IMR-90 (cell line): ENCODE data around the gene MIOX. TPM values are rescaled to one million over a fixed set of nuclear protein-coding genes. Genes with fewer than 3 reads are reported as not detected.

Experiments
- ATAC-seq: fragments of 200-7000 bp; cut with Tn5 transposase; 2 replicates; pipeline ENCODE4 v1.9.1; 2020; ENCODE audit warnings: low read depth, mild to moderate bottlenecking, moderate library complexity
- BruUV-seq: library from RNA; stranded (reverse); fragments of 400-500 nt; replicated peaks from 2 replicates; lab custom pipeline; 2021; lab: Mats Ljungman, UMichigan
- CTCF ChIA-PET: fragments of 300-600 bp; formaldehyde crosslinking; extraction: SDS; loops from one replicate; lab custom pipeline; 2021; ENCODE audit warnings: antibody characterized with exemption; lab: Yijun Ruan, JAX
- POLR2A ChIA-PET: fragments of 300-600 bp; sonication (Branson Sonifier 250); formaldehyde crosslinking; loops from one replicate; lab custom pipeline; 2022; ENCODE audit warnings: antibody characterized with exemption; ENCODE audit not compliant: unreplicated experiment; lab: Charles Lee
- DNase-seq: peaks from one replicate; pipeline ENCODE4 v3.0.0; 2013
- H2AFZ ChIP-seq: replicated peaks from 2 replicates; pipeline ENCODE3; 2013; ENCODE audit warnings: low read length, mild to moderate bottlenecking; ENCODE audit not compliant: poor library complexity
- H2AK5ac ChIP-seq: 2 replicates; pipeline ENCODE4 v1.6.1; 2013; ENCODE audit warnings: low read depth, low read length, inconsistent platforms
- H2AK9ac ChIP-seq: replicated peaks from 2 replicates; pipeline ENCODE3; 2013; ENCODE audit warnings: mild to moderate bottlenecking, low read depth, low read length, moderate library complexity; ENCODE audit not compliant: poor library complexity
- H2BK120ac ChIP-seq: 2 replicates; pipeline ENCODE4 v1.6.1; 2013; ENCODE audit warnings: low read depth, low read length, inconsistent platforms
- H2BK15ac ChIP-seq: 3 replicates; pipeline ENCODE4 v1.6.1; 2013; ENCODE audit warnings: low read depth, low read length, inconsistent platforms
- H2BK20ac ChIP-seq: 2 replicates; pipeline ENCODE4 v1.6.1; 2013; ENCODE audit warnings: low read depth, mild to moderate bottlenecking, inconsistent platforms, low read length, moderate library complexity
- H2BK5ac ChIP-seq: 2 replicates; pipeline ENCODE4 v1.6.1; 2013; ENCODE audit warnings: mild to moderate bottlenecking, low read depth, low read length, inconsistent platforms; ENCODE audit not compliant: poor library complexity, severe bottlenecking
- H3K14ac ChIP-seq: replicated peaks from 2 replicates; pipeline ENCODE4 v1.6.1; 2013; ENCODE audit warnings: low read depth, low read length, inconsistent platforms
- H3K18ac ChIP-seq: 2 replicates; pipeline ENCODE4 v1.6.1; 2013; ENCODE audit warnings: low read depth, low read length, control low read depth
- H3K23ac ChIP-seq: 2 replicates; pipeline ENCODE4 v1.6.1; 2013; ENCODE audit warnings: low read depth, low read length, inconsistent platforms
- H3K27ac ChIP-seq: 2 replicates; pipeline ENCODE4 v1.5.1; 2013; ENCODE audit warnings: mild to moderate bottlenecking, control low read depth, low read length; ENCODE audit not compliant: insufficient read depth
- H3K27me3 ChIP-seq: 2 replicates; pipeline ENCODE4 v1.6.1; 2013; ENCODE audit warnings: low read length; ENCODE audit not compliant: control insufficient read depth, insufficient read depth
- H3K36me3 ChIP-seq: 2 replicates; pipeline ENCODE4 v1.6.1; 2013; ENCODE audit warnings: low read length, mixed read lengths; ENCODE audit not compliant: control insufficient read depth, insufficient read depth
- H3K4ac ChIP-seq: 2 replicates; pipeline ENCODE4 v1.6.1; 2013; ENCODE audit warnings: low read depth, low read length, inconsistent platforms
- H3K4me1 ChIP-seq: 2 replicates; pipeline ENCODE4 v1.6.1; 2013; ENCODE audit warnings: low read length, mixed read lengths; ENCODE audit not compliant: control insufficient read depth, insufficient read depth
- H3K4me2 ChIP-seq: 2 replicates; pipeline ENCODE4 v1.6.1; 2013; ENCODE audit warnings: low read depth, mild to moderate bottlenecking, control low read depth, low read length, moderate library complexity
- H3K4me3 ChIP-seq: 2 replicates; pipeline ENCODE4 v1.5.1; 2013; ENCODE audit warnings: low read depth, mild to moderate bottlenecking, control low read depth, low read length, moderate library complexity; ENCODE audit not compliant: insufficient read depth
- H3K56ac ChIP-seq: 2 replicates; pipeline ENCODE4 v1.6.1; 2013; ENCODE audit warnings: low read length, inconsistent platforms; ENCODE audit not compliant: insufficient read depth; ENCODE audit errors: extremely low read depth
- H3K79me1 ChIP-seq, 2 experiments: 2 replicates each; pipeline ENCODE4 v1.6.1; 2013; ENCODE audit warnings: low read length in 2 of 2, inconsistent platforms in 1 of 2, low read depth in 1 of 2
- H3K9ac ChIP-seq: 2 replicates; pipeline ENCODE4 v1.6.1; 2013; ENCODE audit warnings: low read depth, low read length, control low read depth
- H3K9me1 ChIP-seq: 2 replicates; pipeline ENCODE4 v1.6.1; 2013; ENCODE audit warnings: low read length, inconsistent platforms; ENCODE audit not compliant: insufficient read depth
- H3K9me3 ChIP-seq: 2 replicates; pipeline ENCODE4 v1.6.1; 2013; ENCODE audit warnings: low read length; ENCODE audit not compliant: control insufficient read depth, insufficient read depth
- H4K20me1 ChIP-seq: 2 replicates; pipeline ENCODE4 v1.6.1; 2013; ENCODE audit warnings: low read length, inconsistent platforms; ENCODE audit not compliant: insufficient read depth
- H4K5ac ChIP-seq: 2 replicates; pipeline ENCODE4 v1.6.1; 2013; ENCODE audit warnings: mild to moderate bottlenecking, low read depth, low read length, control low read depth
- H4K8ac ChIP-seq, 2 experiments: 2 replicates each; pipeline ENCODE4 v1.6.1; 2013; ENCODE audit warnings: low read depth in 2 of 2, low read length in 2 of 2, control low read depth in 1 of 2, inconsistent platforms in 1 of 2
- H4K91ac ChIP-seq: 2 replicates; pipeline ENCODE4 v1.6.1; 2013; ENCODE audit warnings: low read depth, low read length, inconsistent platforms; ENCODE audit not compliant: insufficient read depth
- CEBPB ChIP-seq: IDR thresholded peaks from 2 replicates; pipeline ENCODE4 v1.6.1; 2012; ENCODE audit warnings: low read depth, low read length, improper control_type of control experiment
- CHD1 ChIP-seq: IDR thresholded peaks from 2 replicates; pipeline ENCODE4 v1.6.1; 2012; ENCODE audit warnings: low read depth, low read length, improper control_type of control experiment
- CTCF ChIP-seq: conservative IDR thresholded peaks from 2 replicates; pipeline ENCODE4 v1.5.1; 2012; ENCODE audit warnings: mild to moderate bottlenecking, low read depth, low read length, improper control_type of control experiment
- ELK1 ChIP-seq: fragments of 150-350 bp; IDR thresholded peaks from 2 replicates; pipeline ENCODE4 v1.6.1; 2016; ENCODE audit warnings: low read depth, mild to moderate bottlenecking, low read length, moderate library complexity, borderline replicate concordance
- FOS ChIP-seq: fragments of 150-350 bp; IDR thresholded peaks from 2 replicates; pipeline ENCODE4 v1.6.1; 2016; ENCODE audit warnings: low read depth, low read length
- MAFK ChIP-seq: IDR thresholded peaks from 2 replicates; pipeline ENCODE4 v1.6.1; 2012; ENCODE audit warnings: low read depth, low read length, improper control_type of control experiment
- MAZ ChIP-seq: IDR thresholded peaks from 2 replicates; pipeline ENCODE4 v1.6.1; 2012; ENCODE audit warnings: low read depth, mild to moderate bottlenecking, low read length, improper control_type of control experiment, moderate library complexity, borderline replicate concordance
- MXI1 ChIP-seq: IDR thresholded peaks from 2 replicates; pipeline ENCODE4 v1.6.1; 2012; ENCODE audit warnings: low read depth, mild to moderate bottlenecking, low read length, moderate library complexity, borderline replicate concordance
- POLR2A ChIP-seq: IDR thresholded peaks from 2 replicates; pipeline ENCODE4 v1.6.1; 2012; ENCODE audit warnings: mild to moderate bottlenecking, low read depth, low read length
- RAD21 ChIP-seq: IDR thresholded peaks from 2 replicates; pipeline ENCODE4 v1.6.1; 2012; ENCODE audit warnings: low read length, improper control_type of control experiment
- RCOR1 ChIP-seq: IDR thresholded peaks from 2 replicates; pipeline ENCODE4 v1.6.1; 2012; ENCODE audit warnings: mild to moderate bottlenecking, low read length, improper control_type of control experiment; ENCODE audit not compliant: insufficient replicate concordance
- RFX5 ChIP-seq: IDR thresholded peaks from 2 replicates; pipeline ENCODE4 v1.8.0; 2012; ENCODE audit warnings: low read depth, mild to moderate bottlenecking, low read length, moderate library complexity
- SMC3 ChIP-seq: fragments of 150-350 bp; IDR thresholded peaks from 2 replicates; pipeline ENCODE4 v1.6.1; 2016; ENCODE audit warnings: low read depth, mild to moderate bottlenecking, antibody characterized with exemption, low read length, moderate library complexity
- USF2 ChIP-seq: fragments of 150-350 bp; IDR thresholded peaks from 2 replicates; pipeline ENCODE4 v1.6.1; 2017; ENCODE audit warnings: mild to moderate bottlenecking, antibody characterized with exemption, low read length, low read depth
- WGBS, 2 experiments: methylation state at CpG; one replicate each; pipeline versions ENCODE4 v1.1.5 to v1.1.7; 2013; ENCODE audit warnings: missing lambda C conversion rate in 2 of 2; ENCODE audit not compliant: insufficient read length in 1 of 2; ENCODE audit errors: extremely low coverage in 2 of 2; 5-methylcytosine and 5-hydroxymethylcytosine counted together
- dilution Hi-C: fragments of 300-500 bp; cut with HindIII; formaldehyde crosslinking; loops from one replicate; pipeline ENCODE4 v1.14.3; 2018; ENCODE audit warnings: low sequenced_read_pairs; ENCODE audit not compliant: unreplicated experiment
- in situ Hi-C: fragments of 300-500 bp; cut with MboI; formaldehyde crosslinking; loops from 3 replicates; pipeline ENCODE4 v1.14.3; 2019; ENCODE audit warnings: low sequenced_read_pairs, inconsistent platforms, mixed read lengths
- intact Hi-C: fragments of 100-400 bp; cut with micrococcal nuclease; formaldehyde crosslinking; loops from 2 replicates; pipeline ENCODE4 v1.10.0; 2022
- polyA plus RNA-seq, 3 experiments: library from polyadenylated mRNA; depleted of rRNA; stranded (reverse); fragments of >200 nt; gene quantifications; 2 replicates each; pipeline ENCODE4 v1.2.3, GENCODE V29; 2012; ENCODE audit warnings: low replicate concordance in 1 of 3
- total RNA-seq: library from RNA; depleted of rRNA; stranded (reverse); fragments of >200 nt; gene quantifications from 2 replicates; pipeline ENCODE4 v1.2.3, GENCODE V29; 2012

The MIOX gene
- total and polyA plus RNA-seq, 2 of the 4 experiments (the other 2 are of a cell fraction) = not detected

GRCh38 chr22:50532824-50533796 is 46.5 kb downstream of the MIOX start:
- Histone ChIP-seq H3K4me2 (no peak overlapping the region), H3K9me3 (no peaks in the 10 kb centered on the region), H2AK5ac (no peak overlapping the region), H2BK15ac (no peak overlapping the region), H3K23ac (no peak overlapping the region), H2BK5ac (no peak overlapping the region), H3K36me3 (no peaks in the 10 kb centered on the region), H3K4ac (no peak overlapping the region), H3K79me1 (peaks cover 0 to 6% of the 10 kb centered on the region in 2 experiments; a peak in 1 of 4 replicates), H3K27me3 (peaks cover 5% of the 10 kb centered on the region; the same call in 1 of the 2 replicates), H2BK120ac (no peak overlapping the region), H2AK9ac (no peak overlapping the region), H3K18ac (no peak overlapping the region), H4K8ac (no peak overlapping the region), H3K56ac (no peak overlapping the region), H3K14ac (no peak overlapping the region), H4K5ac (no peak overlapping the region), H4K91ac (no peak overlapping the region), H2AFZ (no peak overlapping the region), H2BK20ac (no peak overlapping the region), H4K20me1 (no peaks in the 10 kb centered on the region), H3K9ac (no peak overlapping the region), H3K4me3 (no peak overlapping the region), H3K27ac (no peak overlapping the region), H3K4me1 (peaks cover 11% of the 10 kb centered on the region), H3K9me1 (0 out of 2 replicates have a peak, but pooled peaks cover 3% of the 10 kb centered on the region)
- ATAC-seq (no peak), DNase-seq (no peak)
- no TSS peak for BruUV-seq
- dilution Hi-C loops = no loop called here
- ChIA-PET POLR2A (interaction anchor here (0.5 kb wide), 1 partner anchor 370 kb away, joined by 4 read pairs; no protein-coding TSS in a partner anchor), CTCF (no interaction called here)
- in situ Hi-C loops = no loop called here
- intact Hi-C loops = no loop called here
- WGBS, 2 experiments = 82% methylated on average over 7 of the region's 19 CpGs; no CpG with 5 or more reads in 1 of the 2 experiments
- TF ChIP-seq RAD21 = no peak
- TF ChIP-seq CHD1 = no peak
- TF ChIP-seq CTCF = no peak
- TF ChIP-seq USF2 = no peak
- no peak for TF ChIP-seq MAFK
- TF ChIP-seq POLR2A = no peak
- no peak for TF ChIP-seq MAZ
- no peak for TF ChIP-seq RCOR1
- no peak for TF ChIP-seq SMC3
- no peak for TF ChIP-seq ELK1
- no peak for TF ChIP-seq FOS
- no peak for TF ChIP-seq CEBPB
- TF ChIP-seq RFX5 = no peak
- no peak for TF ChIP-seq MXI1
